ENCODE results near the gene TRRAP. TPM values are rescaled to one million over a fixed set of nuclear protein-coding genes. Genes with fewer than 3 reads are reported as not detected.

The TRRAP gene
- total RNA-seq, 4 donors from 2014 or later: 12.1 to 25.6 (median 16.7) TPM

- intact Hi-C loops (cut with DNase I): no loop called here
- Histone ChIP-seq H3K27me3 (no peaks in the 10 kb centered on the region), H3K27ac (no peak overlapping the region), H3K4me1 (no peaks in the 10 kb centered on the region), H3K36me3 (peaks cover 39 to 92% (median 52%) of the 10 kb centered on the region in 3 donors), H3K9me3 (no peaks in the 10 kb centered on the region), H3K4me3 (no peak overlapping the region)
- DNase-seq: no peak
- WGBS, 2 donors: 96% methylated on average over 10 to 13 of the region's 36 CpGs
- TF ChIP-seq CTCF (IDR thresholded peaks at IDR 0.05) (no peak), POLR2A (IDR thresholded peaks at IDR 0.05) (no peak)
Measured at GRCh38 chr7:99011706-99012404, 133.5 kb downstream of the TRRAP start.

GRCh38 chr7:99012722-99013121 lies 134.4 kb downstream of the TRRAP start:
- Histone ChIP-seq H3K27me3 (no peaks in the 10 kb centered on the region), H3K4me3 (no peak overlapping the region), H3K36me3 (peaks cover 39 to 83% (median 52%) of the 10 kb centered on the region in 3 donors), H3K4me1 (no peaks in the 10 kb centered on the region), H3K9me3 (no peaks in the 10 kb centered on the region), H3K27ac (no peak overlapping the region)
- no peak for DNase-seq
- intact Hi-C loops (cut with DNase I): no loop called here
- TF ChIP-seq POLR2A (IDR thresholded peaks at IDR 0.05) (no peak), CTCF (IDR thresholded peaks at IDR 0.05) (no peak)
- WGBS, 2 donors: 92 to 95% methylated on average over 13 of the region's 13 CpGs

- TF ChIP-seq CTCF (IDR thresholded peaks at IDR 0.05) (no peak), POLR2A (IDR thresholded peaks at IDR 0.05) (no peak)
- no peaks in the 10 kb centered on the region for H3K9me3 ChIP-seq
- no peaks in the 10 kb centered on the region for H3K27me3 ChIP-seq
- intact Hi-C loops (cut with DNase I): no loop called here
- no peaks in the 10 kb centered on the region for H3K4me1 ChIP-seq
- no peak overlapping the region for H3K4me3 ChIP-seq
- H3K27ac ChIP-seq: no peak overlapping the region
- 81 to 99% methylated on average over 18 to 22 of the region's 25 CpGs for WGBS, 2 donors
- H3K36me3 ChIP-seq: peaks cover 33 to 76% (median 45%) of the 10 kb centered on the region in 3 donors
- no peak for DNase-seq
Measured at GRCh38 chr7:99013266-99014112, 135.2 kb downstream of the TRRAP start.

GRCh38 chr7:99014113-99014985 lies 136.0 kb downstream of the TRRAP start:
- intact Hi-C loops (cut with DNase I): no loop called here
- no peak overlapping the region for H3K4me3 ChIP-seq
- no peaks in the 10 kb centered on the region for H3K27me3 ChIP-seq
- no peaks in the 10 kb centered on the region for H3K9me3 ChIP-seq
- H3K4me1 ChIP-seq: no peaks in the 10 kb centered on the region
- no peak overlapping the region for H3K27ac ChIP-seq
- WGBS, 2 donors: 94 to 95% methylated on average over 11 to 13 of the region's 18 CpGs
- TF ChIP-seq CTCF (IDR thresholded peaks at IDR 0.05) (no peak), POLR2A (IDR thresholded peaks at IDR 0.05) (no peak)
- DNase-seq: no peak
- peaks cover 25 to 76% (median 37%) of the 10 kb centered on the region in 3 donors for H3K36me3 ChIP-seq

All from esophagus squamous epithelium (tissue), 5 donors.